K562 (cell line): ENCODE measurements around the gene RHBDL3. TPM values are rescaled to one million over a fixed set of nuclear protein-coding genes. Genes with fewer than 3 reads are reported as not detected.

Experiments used
- BRF2 ChIP-seq: IDR thresholded peaks from 3 replicates; pipeline ENCODE4 v1.6.1; 2011; ENCODE audit warnings: borderline replicate concordance, mild to moderate bottlenecking; ENCODE audit not compliant: insufficient read length, insufficient read depth
- CBX5 ChIP-seq: IDR thresholded peaks from 2 replicates; pipeline ENCODE4 v1.6.1; 2014; ENCODE audit warnings: low read depth, borderline replicate concordance
- E2F8 ChIP-seq: fragments of 450-650 bp; IDR thresholded peaks from 2 replicates; pipeline ENCODE4 v1.7.1; 2018; ENCODE audit warnings: mild to moderate bottlenecking, low read depth; ENCODE audit not compliant: partially characterized antibody
- ESRRA ChIP-seq: fragments of 450-650 bp; IDR thresholded peaks from 2 replicates; pipeline ENCODE4 v1.6.1; 2014; ENCODE audit warnings: low read depth, mild to moderate bottlenecking, moderate library complexity, borderline replicate concordance
- GMEB1 ChIP-seq: fragments of 250-450 bp; sonication (Bioruptor Pico); IDR thresholded peaks from 2 replicates; pipeline ENCODE4 v1.4.0; 2020; ENCODE audit warnings: mild to moderate bottlenecking
- HLTF ChIP-seq: fragments of 450-650 bp; IDR thresholded peaks from 2 replicates; pipeline ENCODE4 v1.6.1; 2016
- KLF1 ChIP-seq: fragments of 450-650 bp; IDR thresholded peaks from 2 replicates; pipeline ENCODE4 v1.6.1; 2016; ENCODE audit warnings: missing genetic modification characterization, missing compliant biosample characterization
- LCOR ChIP-seq: sonication (generic); formaldehyde crosslinking; IDR thresholded peaks from 2 replicates; pipeline ENCODE4 v1.8.0; 2022; ENCODE audit warnings: mild to moderate bottlenecking, missing genetic modification reagents
- MCM2 ChIP-seq: fragments of 450-650 bp; IDR thresholded peaks from 2 replicates; pipeline ENCODE4 v1.6.1; 2017; ENCODE audit warnings: low read depth, mild to moderate bottlenecking
- POLR2A ChIP-seq: fragments of 450-650 bp; conservative IDR thresholded peaks from 2 replicates; pipeline ENCODE4 v1.6.1; 2016
- RHOXF2B ChIP-seq: fragments of 250-450 bp; sonication (Bioruptor Pico); conservative IDR thresholded peaks from 2 replicates; pipeline ENCODE4 v1.5.1; 2021
- SMC3 ChIP-seq: conservative IDR thresholded peaks from 2 replicates; pipeline ENCODE4 v1.6.1; 2011; ENCODE audit warnings: low read depth, low read length, improper control_type of control experiment; ENCODE audit not compliant: insufficient read depth
- TFAM ChIP-seq: fragments of 250-450 bp; sonication (Bioruptor Pico); conservative IDR thresholded peaks from 2 replicates; pipeline ENCODE4 v1.5.0; 2021; ENCODE audit warnings: mild to moderate bottlenecking, moderate library complexity
- THRA ChIP-seq: fragments of 450-650 bp; IDR thresholded peaks from 2 replicates; pipeline ENCODE4 v1.6.1; 2017; ENCODE audit warnings: mild to moderate bottlenecking, moderate library complexity
- TRIM25 ChIP-seq: fragments of 450-650 bp; IDR thresholded peaks from 2 replicates; pipeline ENCODE4 v1.7.0; 2016; ENCODE audit warnings: borderline replicate concordance
- ZNF143 ChIP-seq: sonication (generic); formaldehyde crosslinking; IDR thresholded peaks from 2 replicates; pipeline ENCODE4 v1.9.0; 2022; ENCODE audit warnings: mild to moderate bottlenecking, missing genetic modification reagents
- ZNF224 ChIP-seq: sonication (generic); formaldehyde crosslinking; IDR thresholded peaks from 2 replicates; pipeline ENCODE4 v1.8.0; 2022; ENCODE audit warnings: mild to moderate bottlenecking, missing genetic modification reagents
- ZNF239 ChIP-seq: fragments of 250-450 bp; sonication (Bioruptor Pico); IDR thresholded peaks from 2 replicates; pipeline ENCODE4 v1.4.0; 2020; ENCODE audit warnings: mild to moderate bottlenecking
- ZNF253 ChIP-seq: fragments of 250-450 bp; sonication (Bioruptor Pico); conservative IDR thresholded peaks from 2 replicates; pipeline ENCODE4 v1.6.1; 2021; ENCODE audit warnings: mild to moderate bottlenecking
- ZNF41 ChIP-seq: fragments of 250-450 bp; sonication (Bioruptor Pico); conservative IDR thresholded peaks from 2 replicates; pipeline ENCODE4 v1.4.0; 2020; ENCODE audit warnings: mild to moderate bottlenecking
- ZNF764 ChIP-seq: fragments of 250-450 bp; sonication (Bioruptor Pico); IDR thresholded peaks from 2 replicates; pipeline ENCODE4 v1.4.0; 2020; ENCODE audit warnings: low read depth, mild to moderate bottlenecking, moderate library complexity
- polyA plus RNA-seq, 8 experiments: library from polyadenylated mRNA; depleted of rRNA in 4 of 8; stranded (reverse) in 5 of 8; unstranded in 3 of 8; fragments of >200 nt; fragmentation: Nextera tagmentation in 2 of 8; fragmentation: Illumina TruSeq in 1 of 8; extraction: Ambion mirVana in 2 of 8; extraction: Trizol in 1 of 8; gene quantifications; 2 replicates each; pipeline versions ENCODE4 v1.2.1 to v1.2.3, GENCODE V29; 2011 to 2014; ENCODE audit warnings: inconsistent platforms in 1 of 8, missing spikeins in 1 of 8
- total RNA-seq, 7 experiments: library from RNA; depleted of rRNA in 6 of 7; stranded (reverse); fragments of >200 nt in 6 of 7; fragmentation: Illumina TruSeq in 2 of 7; extraction: Trizol in 2 of 7; gene quantifications; 2 replicates each; pipeline versions ENCODE4 v1.2.1 to v1.2.3, GENCODE V29; 2011 to 2021; ENCODE audit warnings: low replicate concordance in 1 of 7

The RHBDL3 gene
- total and polyA plus RNA-seq, 9 of the 15 experiments (the other 6 are each of a cell fraction or from before 2014, with no cell fraction given): 0.06 to 0.31 (median 0.09) TPM; not detected in 4

- TF ChIP-seq E2F8 (no peak), ZNF41 (CRISPR knock-in tag) (no peak), THRA (no peak), LCOR (no peak), GMEB1 (CRISPR knock-in tag) (peak; percentile 72; the same call in 1 of the 2 replicates), SMC3 (no peak), TFAM (CRISPR knock-in tag) (no peak), POLR2A (peak; percentile 82), KLF1 (tag) (0 out of 2 replicates have a peak, but pooled peaks have one; percentile 21), ZNF253 (CRISPR knock-in tag) (no peak), MCM2 (no peak), RHOXF2B (CRISPR knock-in tag) (0 out of 2 replicates have a peak, but pooled peaks have one; percentile 31), ZNF143 (no peak; the same call in 1 of the 2 replicates), ZNF764 (CRISPR knock-in tag) (no peak), ZNF239 (CRISPR knock-in tag) (peak; percentile 61; the same call in 1 of the 2 replicates), CBX5 (0 out of 2 replicates have a peak, but pooled peaks have one; percentile 24), ESRRA (peak; percentile 70), TRIM25 (no peak), BRF2 (no peak), HLTF (no peak), ZNF224 (CRISPR knock-in tag) (no peak)
These were observed 76.4 kb downstream of the RHBDL3 start, which contains the start of gene C17orf75 (continued) for GRCh38 chr17:32341857-32342602.
